GM18505 (cell line): ENCODE results near the gene TMEM11.

Experiments used
- ATAC-seq: cut with Tn5 transposase; IDR thresholded peaks from one replicate; pipeline ENCODE4 v1.9.1; 2021; ENCODE audit not compliant: unreplicated experiment
- POLR2A ChIP-seq: IDR thresholded peaks from 4 replicates; pipeline ENCODE4 v1.6.1; 2011; ENCODE audit warnings: borderline replicate concordance; ENCODE audit not compliant: insufficient read depth, insufficient read length; ENCODE audit errors: extremely low read depth

The TMEM11 gene, protein sequence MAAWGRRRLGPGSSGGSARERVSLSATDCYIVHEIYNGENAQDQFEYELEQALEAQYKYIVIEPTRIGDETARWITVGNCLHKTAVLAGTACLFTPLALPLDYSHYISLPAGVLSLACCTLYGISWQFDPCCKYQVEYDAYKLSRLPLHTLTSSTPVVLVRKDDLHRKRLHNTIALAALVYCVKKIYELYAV

DNA sequence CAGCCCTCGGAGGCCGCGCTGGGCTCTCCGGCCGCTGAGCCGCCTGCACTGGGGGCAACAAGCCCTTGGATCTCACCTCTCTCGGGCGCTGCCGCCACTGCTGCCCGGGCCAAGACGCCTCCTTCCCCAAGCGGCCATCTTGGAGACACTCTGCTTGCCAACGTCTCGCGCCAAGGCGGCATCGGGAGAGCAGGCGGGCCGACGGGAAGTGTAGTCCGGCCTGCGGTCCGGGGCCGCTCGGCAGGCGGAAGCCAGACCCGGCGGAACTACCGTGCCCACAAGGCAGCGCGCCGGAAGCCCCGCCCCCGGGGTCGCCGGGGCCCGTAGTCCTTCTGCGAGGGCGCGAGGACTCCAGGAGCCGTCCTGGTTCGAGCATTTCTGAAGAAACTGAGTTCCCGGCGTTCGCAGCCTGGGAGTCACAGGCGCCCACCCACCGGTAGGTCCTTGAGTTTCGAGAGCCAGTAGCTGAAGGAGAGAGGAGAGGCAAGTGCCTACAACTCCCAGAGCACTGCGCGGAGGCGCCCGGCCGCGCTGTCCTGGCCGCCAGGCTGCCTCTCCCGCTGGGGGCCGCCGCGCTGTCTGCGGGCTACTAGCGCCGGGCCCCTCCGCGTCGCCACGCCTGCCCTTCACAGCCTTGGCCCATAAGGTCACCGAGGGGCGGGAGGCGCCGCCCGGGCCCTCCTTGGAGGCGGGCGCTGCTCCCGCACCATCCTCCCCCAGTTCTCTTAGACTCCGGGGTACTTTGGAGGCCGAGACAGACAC, at the start of gene TMEM11:
TMEM11 (minus strand) TSS at position 147 of the 762 bp plus-strand sequence; CDS start at position 138, 9 bp downstream.
- TF ChIP-seq POLR2A: peak; percentile 81
- peak; percentile 90 for ATAC-seq

DNA sequence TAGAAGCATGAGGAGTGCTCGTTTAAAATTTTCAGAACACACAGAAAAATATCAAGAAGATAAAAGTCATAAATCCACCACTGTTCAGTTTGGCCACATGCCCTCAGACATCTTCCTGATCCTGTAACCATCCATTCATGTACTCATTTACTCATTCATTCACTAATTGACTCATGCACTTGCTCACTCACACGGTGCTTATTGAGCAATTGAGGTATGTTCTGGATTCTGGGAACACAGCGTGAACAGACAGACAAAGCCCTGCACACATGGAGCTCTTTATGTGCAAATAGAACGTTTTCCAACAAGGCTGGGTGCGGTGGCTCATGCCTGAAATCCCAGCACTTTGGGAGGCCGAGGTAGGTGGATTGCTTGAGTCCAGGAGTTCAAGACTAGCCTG, 49.4 kb upstream of the TMEM11 start:
- TF ChIP-seq POLR2A: no peak
- ATAC-seq: no peak

DNA sequence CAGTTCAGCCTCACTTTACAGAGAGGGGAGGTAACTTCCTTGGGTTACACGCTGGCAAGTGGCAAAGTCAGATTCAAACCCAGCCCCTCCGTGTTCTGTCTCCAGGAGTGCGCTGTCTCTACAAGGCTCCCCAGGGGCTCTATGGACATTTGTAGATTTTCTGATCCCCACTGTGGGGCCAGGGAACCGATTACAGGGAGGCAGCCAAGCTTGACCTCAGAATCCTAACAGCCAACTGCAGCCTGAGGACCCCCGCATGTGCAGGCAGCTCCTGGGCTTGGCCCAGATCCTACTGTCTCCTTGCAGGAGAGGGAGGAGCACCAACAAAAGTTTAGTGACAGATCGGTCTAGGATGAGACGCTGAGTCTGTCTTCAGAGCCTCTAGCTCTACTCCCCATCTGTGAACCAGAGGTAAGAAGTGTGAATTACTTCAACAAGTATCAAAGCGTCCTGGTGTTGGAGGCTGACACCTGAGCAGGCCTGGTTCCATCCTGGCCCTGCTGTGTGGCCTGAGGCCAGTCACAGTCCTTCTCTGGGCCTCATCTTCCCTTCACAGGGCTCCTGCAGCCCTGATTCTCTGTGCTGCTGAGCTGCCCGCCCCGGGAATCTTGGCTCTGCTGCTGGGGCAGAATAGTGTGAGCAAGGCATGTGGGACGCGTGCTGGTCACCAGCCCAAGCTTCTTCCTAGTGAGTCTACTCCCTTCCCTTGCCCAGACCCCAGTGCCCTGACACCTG, 48.5 kb upstream of the TMEM11 start:
- no peak for TF ChIP-seq POLR2A
- ATAC-seq: no peak

DNA sequence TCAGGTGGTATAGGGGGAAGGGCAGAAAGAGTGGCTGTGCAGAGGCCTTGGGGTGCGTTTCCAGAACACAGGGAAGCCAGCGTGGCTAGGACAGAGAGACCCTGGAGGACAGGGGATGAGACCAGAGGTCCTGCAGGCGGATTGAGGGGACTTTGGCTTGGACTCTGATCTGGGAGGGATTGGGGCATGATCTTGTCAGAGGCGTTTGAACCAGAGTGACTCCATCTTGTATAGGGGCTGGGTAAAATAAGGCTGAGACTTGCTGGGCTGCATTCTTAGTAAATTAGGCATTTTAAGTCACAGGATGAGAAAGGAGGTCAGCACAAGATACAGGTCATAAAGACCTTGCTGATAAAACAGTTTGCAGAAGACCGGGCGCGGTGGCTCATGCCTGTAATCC, 44.6 kb upstream of the TMEM11 start:
- ATAC-seq: no peak
- no peak for TF ChIP-seq POLR2A

DNA sequence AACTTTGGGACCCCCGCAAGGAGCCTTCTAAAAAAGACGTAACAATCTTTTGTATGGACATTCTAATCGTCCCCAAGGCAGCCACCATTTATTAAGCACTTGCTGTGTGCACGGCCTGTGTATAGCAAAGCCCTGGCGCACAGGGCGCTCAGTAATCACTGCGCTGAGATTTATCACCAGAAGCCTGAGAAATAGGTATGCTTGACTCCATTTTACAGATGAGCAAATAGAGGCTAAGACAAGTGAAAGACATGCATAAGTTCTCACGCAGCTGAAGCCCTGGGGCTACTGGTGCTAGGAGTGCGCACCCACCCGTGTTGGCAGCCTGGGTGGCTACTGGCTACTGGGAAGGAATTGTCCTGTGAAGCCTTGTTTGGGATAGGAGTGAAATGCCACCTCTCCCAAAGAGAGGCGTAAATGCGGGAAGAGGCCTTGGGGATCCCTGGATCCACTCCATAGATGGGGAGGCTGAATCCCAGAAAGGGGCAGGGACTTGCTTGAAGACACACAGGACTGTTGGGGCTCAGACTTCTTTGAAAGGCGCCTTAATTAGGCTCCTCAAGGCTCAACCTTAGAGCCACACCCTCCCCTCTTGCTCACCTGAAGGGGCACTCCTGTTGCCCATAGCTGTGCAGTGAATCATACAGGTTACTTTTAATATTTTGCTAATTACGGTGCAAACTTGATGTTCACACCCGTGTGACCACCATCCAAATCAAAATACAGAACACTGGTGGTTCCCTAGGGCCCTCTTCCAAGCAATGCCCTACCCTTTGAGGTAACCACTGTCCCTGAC, 39.9 kb upstream of the TMEM11 start:
- no peak for TF ChIP-seq POLR2A
- ATAC-seq: no peak

DNA sequence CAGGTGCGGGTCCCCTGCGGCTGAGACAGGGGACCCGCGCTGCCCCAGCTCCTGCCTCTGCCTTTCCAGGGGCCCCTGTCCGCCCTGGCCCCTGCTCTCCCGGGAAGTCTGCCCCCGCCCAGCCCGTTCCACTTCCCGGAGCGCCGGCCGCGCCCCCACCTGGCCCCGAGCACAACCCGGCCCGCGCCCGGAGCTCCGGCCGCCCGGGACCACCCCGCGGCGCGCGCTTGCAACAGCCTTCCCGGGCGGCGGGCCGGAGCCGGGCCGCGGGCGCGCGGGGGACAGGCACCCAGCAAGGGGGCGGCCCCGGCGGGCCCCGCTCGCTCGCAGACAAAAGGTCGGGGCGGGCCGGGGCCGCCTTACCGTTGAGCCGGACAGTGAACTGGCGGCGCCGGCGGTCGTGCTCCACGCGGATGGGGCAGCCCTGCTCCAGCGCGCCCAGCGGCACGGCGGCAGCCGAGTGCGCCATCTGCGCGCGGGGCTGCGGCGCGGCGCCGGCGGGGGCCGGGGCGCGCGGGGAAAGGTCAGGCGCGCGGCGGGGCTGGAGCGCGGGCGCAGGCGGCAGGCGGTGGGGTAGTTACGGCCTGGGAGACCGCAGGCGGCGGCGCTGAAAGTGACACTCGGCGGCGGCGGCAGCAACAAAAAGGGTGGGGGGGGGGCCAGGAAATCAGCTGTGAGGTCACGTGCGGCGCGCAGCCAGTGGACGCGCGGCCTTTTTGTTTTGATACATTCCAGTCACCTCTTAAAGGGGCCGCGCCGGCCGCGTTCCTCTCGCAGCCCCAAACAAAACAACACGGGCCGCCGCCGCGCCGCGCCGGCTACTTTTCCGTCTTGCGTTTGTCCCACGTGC, 39.1 kb upstream of the TMEM11 start, which contains the start of gene NATD1:
NATD1 (minus strand) TSS at position 615 of the 850 bp plus-strand sequence; CDS start at position 469, 146 bp downstream.
- peak; percentile 66 for ATAC-seq
- TF ChIP-seq POLR2A: no peak

DNA sequence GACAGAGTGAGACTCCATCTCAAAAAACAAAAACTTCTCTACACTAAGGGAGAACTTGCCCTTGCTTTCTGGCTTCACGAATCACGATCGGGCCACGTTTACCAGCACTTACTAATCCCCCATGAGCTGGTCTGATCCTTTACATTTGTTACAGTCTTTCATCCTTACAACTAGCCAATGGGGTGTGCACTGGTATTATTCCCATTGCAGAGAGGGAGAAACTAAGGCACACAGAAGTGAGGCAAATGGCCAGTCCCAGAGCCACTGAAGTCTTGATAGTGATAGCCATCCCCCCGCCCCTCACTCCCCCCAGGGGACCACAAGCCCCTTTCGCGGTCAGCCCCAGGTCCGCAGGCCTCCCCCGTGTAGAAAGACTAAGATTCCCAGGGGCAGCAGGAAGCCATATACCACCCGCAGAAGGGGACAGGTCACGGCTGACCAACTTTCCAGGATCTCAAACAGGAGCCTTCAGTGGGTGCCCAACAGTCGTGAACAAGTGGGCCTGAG, 38.4 kb upstream of the TMEM11 start:
- TF ChIP-seq POLR2A: no peak
- ATAC-seq: no peak

DNA sequence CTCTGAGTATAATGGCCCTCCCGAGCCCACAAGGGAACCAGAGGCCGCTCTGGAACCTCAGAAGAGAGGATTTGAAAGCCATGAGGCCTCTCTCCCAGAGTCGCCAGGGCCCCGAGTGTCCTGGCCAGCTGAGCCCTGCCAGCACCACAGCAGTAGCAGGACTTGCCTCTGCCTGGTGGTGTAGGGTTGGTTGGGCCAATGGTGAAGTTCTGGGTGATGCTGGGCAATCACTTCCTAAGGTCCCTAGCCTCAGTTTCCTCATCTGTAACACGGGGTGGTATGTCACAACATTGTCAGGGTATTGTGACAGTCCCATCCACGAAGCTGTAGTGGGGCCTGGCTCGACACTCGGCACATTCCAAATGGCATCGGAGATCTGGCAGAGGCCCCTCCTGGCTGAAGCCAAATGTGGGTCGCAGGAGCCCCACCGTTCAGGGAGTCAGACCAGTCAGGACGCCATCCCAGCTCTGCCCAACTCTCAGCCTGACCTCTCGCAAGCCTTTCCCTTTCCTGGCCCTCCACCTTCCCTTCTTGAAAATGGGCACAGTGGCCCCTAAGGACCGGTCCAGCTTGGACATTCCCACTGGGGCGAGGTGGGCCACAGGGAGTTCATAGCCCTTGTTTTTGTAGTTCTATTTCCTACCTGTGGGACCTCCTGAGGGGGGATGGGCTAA, 37.5 kb upstream of the TMEM11 start:
- ATAC-seq: no peak
- TF ChIP-seq POLR2A: no peak

DNA sequence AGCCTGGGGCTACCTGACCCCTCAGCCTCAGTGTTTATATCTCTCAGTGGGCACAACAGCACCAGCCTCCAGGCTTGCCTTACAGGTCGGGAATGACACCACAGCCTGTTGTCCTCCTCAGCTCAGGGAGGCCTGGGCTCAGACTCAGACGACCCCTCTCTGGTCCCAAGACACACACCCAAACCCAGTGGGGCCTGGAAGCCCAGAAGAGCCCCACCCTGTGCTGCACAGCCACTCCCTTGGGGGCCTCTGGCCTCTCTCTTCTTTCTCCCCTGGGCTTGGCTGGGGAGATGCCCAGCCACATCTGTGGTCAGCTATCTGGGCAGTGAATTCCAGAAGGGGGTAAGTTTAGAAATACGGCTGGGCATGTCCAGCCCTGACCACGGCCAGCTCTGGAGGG, 36.9 kb upstream of the TMEM11 start:
- no peak for TF ChIP-seq POLR2A
- ATAC-seq: no peak

DNA sequence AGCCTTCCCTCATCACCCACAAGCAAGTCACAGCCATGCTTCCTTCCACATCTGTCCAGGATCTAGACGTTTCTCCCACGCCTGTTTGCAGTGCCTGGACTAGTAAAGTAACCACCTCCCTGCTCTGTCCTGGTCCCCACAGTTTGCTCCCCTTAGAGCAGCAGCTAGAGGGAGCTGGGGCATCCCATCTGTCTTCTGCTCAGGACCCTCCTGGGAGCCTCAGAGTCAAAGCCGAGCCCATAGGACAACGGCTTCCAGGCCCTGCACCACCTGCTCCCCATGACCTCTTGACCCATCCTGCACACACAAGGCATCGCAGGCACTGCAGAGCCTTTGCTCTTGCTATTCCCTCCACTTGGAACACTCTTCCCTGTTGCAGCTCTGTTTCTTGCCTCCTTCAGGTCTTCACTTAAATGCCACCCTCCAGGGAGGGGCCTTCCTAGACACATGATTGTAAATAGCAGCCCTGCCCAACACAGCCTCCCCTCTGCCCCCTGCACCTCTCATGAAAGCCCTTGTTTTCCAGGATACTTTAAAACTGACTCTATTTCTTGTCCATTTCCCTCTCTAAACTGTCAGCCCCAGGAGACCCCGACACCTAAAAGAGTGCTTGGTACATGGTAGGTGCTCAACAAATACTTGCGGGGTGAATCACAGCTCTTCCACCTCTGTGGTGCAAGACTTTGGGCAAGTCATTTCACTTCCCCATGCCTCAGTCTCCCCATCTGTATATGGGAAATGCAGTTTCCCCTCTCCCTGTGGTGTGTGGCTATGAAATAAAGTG, 36.2 kb upstream of the TMEM11 start:
- ATAC-seq: no peak
- no peak for TF ChIP-seq POLR2A

DNA sequence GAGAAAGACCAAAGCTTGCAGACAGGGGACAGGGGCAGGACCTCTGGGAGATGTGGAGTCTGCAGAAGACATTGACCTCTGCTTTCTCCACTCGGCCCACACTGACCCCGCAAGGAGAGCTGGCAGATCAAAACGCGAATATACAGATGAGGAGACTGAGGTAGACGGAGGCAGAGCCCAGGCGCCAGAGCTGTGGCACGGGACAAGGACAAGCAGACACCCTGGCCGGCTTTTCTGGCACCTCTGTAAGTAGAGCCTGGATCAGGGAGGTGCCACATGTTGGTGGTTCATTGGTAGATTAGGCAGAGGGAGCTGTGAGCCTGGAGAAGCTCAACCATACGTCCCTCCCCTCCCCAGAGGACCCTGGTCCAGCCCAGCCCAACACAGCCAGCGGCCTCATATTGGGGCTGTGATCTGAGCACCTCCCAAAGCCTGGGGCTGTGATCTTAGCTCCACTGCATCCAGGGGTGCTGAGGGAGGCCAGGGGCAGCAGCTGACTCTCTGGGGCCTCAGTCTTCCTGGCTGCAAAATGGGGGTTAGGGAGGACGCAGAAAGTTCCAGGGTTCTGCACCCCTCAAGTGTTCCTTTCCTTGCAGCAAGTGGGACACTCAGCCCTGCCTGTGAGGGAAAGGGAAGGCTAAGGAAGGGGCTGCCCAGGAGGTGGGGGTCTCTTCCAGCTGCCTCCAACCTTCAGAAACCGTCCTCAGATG, 35.3 kb upstream of the TMEM11 start:
- TF ChIP-seq POLR2A: no peak
- no peak for ATAC-seq

DNA sequence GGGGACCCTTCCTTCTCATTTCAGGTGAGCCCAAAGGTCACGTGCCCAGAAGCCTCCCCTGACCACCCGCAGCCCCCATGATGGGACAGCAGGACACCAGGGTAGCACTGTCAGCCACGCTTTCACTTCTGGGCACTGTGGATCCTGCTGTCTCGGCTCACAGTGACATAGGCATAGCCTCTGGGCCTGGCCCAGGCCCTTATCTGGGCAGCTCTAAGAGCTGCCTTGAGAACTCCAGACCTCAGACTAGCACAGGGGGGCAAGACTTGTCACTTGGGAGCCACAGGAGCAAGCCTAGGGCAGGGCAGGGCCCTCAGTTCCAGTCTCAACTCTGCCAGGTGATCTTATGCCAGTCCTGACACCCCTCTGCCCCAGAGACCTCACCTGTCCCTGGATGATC, 34.5 kb upstream of the TMEM11 start:
- no peak for TF ChIP-seq POLR2A
- ATAC-seq: no peak
